GM12878 (cell line): ENCODE data around the gene ADK. TPM values are rescaled to one million over a fixed set of nuclear protein-coding genes. Genes with fewer than 3 reads are reported as not detected.
"Not testable (repeated sequence)": the region's sequence is repeated elsewhere in the genome, so short reads cannot be mapped to it uniquely, and the experiment has no call there.

ENCODE experiments used
- ATAC-seq: fragments of 200-7000 bp; cut with Tn5 transposase; 3 replicates; pipeline ENCODE4 v1.9.1; 2020; ENCODE audit warnings: mild to moderate bottlenecking, moderate library complexity
- BruUV-seq: library from RNA; stranded (reverse); fragments of 400-500 nt; replicated peaks from 2 replicates; lab custom pipeline; 2021; lab: Mats Ljungman, UMichigan
- CTCF ChIA-PET: fragments of 300-600 bp; sonication (Branson Sonifier 250); formaldehyde crosslinking; extraction: SDS; loops from one replicate; lab custom pipeline; 2021; ENCODE audit warnings: inconsistent platforms; lab: Yijun Ruan, JAX
- POLR2A ChIA-PET: fragments of 350-600 bp; formaldehyde crosslinking; extraction: SDS; loops from one replicate; lab custom pipeline; 2021; ENCODE audit warnings: inconsistent platforms; lab: Charles Lee
- RAD21 ChIA-PET: fragments of 300-600 bp; sonication (Branson Sonifier 250); formaldehyde crosslinking; loops from one replicate; lab custom pipeline; 2023; ENCODE audit warnings: antibody characterized with exemption; ENCODE audit not compliant: unreplicated experiment; lab: Charles Lee
- SMC1A ChIA-PET: fragments of 300-600 bp; sonication (Branson Sonifier 250); formaldehyde crosslinking; loops from one replicate; lab custom pipeline; 2023; ENCODE audit not compliant: unreplicated experiment, uncharacterized antibody; lab: Charles Lee
- DNase-seq: peaks from one replicate; pipeline ENCODE4 v3.0.0-alpha.2; 2011; ENCODE audit warnings: low read depth, low spot score
- FAIRE-seq: peaks from 3 replicates; lab custom pipeline; 2011; peaks lifted over from hg19 to GRCh38; lab: Jason Lieb, UNC
- H2AFZ ChIP-seq: 2 replicates; pipeline ENCODE4 v1.6.0; 2011; ENCODE audit warnings: low read depth, low read length, control low read depth; ENCODE audit not compliant: control insufficient read depth
- H3K27ac ChIP-seq: 2 replicates; pipeline ENCODE4 v1.5.1; 2011; ENCODE audit warnings: control low read depth; ENCODE audit not compliant: control insufficient read depth, insufficient read depth
- H3K27me3 ChIP-seq, 2 experiments: replicated peaks in 1 of 2; 2 replicates each; pipeline versions ENCODE4 v1.6.0 to v1.6.1; 2011; ENCODE audit warnings: low read length in 1 of 2; ENCODE audit not compliant: control insufficient read depth in 2 of 2, insufficient read depth in 2 of 2
- H3K36me3 ChIP-seq, 2 experiments: 2 replicates each; pipeline ENCODE4 v1.5.1; 2011; ENCODE audit warnings: low read length in 1 of 2; ENCODE audit not compliant: control insufficient read depth in 2 of 2, insufficient read depth in 2 of 2
- H3K4me1 ChIP-seq: 2 replicates; pipeline ENCODE4 v1.6.1; 2011; ENCODE audit warnings: mild to moderate bottlenecking, low read length, moderate library complexity, mixed read lengths; ENCODE audit not compliant: control insufficient read depth, insufficient read depth
- H3K4me2 ChIP-seq: 2 replicates; pipeline ENCODE4 v1.6.0; 2011; ENCODE audit warnings: control low read depth; ENCODE audit not compliant: control insufficient read depth, insufficient read depth
- H3K4me3 ChIP-seq: fragments of 200-600 bp; sonication (generic); 2 replicates; pipeline ENCODE4 v1.5.1; 2016
- H3K79me2 ChIP-seq: 2 replicates; pipeline ENCODE4 v1.6.0; 2011; ENCODE audit warnings: low read length; ENCODE audit not compliant: control insufficient read depth, insufficient read depth
- H3K9ac ChIP-seq: 2 replicates; pipeline ENCODE4 v1.8.0; 2011; ENCODE audit warnings: low read length, control low read depth, mixed read lengths; ENCODE audit not compliant: control insufficient read depth, insufficient read depth
- H3K9me3 ChIP-seq: replicated peaks from 3 replicates; pipeline ENCODE4 v1.5.1; 2011; ENCODE audit warnings: mild to moderate bottlenecking, low read length; ENCODE audit not compliant: control insufficient read depth, insufficient read depth
- H4K20me1 ChIP-seq: 2 replicates; pipeline ENCODE4 v1.6.0; 2011; ENCODE audit not compliant: control insufficient read depth, insufficient read depth
- CHD1 ChIP-seq: IDR thresholded peaks from 2 replicates; pipeline ENCODE4 v1.6.1; 2012; ENCODE audit warnings: low read depth, low read length, improper control_type of control experiment
- ETV6 ChIP-seq, 2 experiments: fragments of 450-650 bp in 1 of 2; IDR thresholded peaks in 1 of 2; conservative IDR thresholded peaks in 1 of 2; 2 replicates each; pipeline ENCODE4 v1.6.1; 2014; ENCODE audit warnings: antibody characterized with exemption in 1 of 2, borderline replicate concordance in 1 of 2, low read depth in 1 of 2, mild to moderate bottlenecking in 1 of 2, moderate library complexity in 1 of 2
- FOS ChIP-seq: IDR thresholded peaks from 3 replicates; pipeline ENCODE4 v1.6.1; 2011; ENCODE audit warnings: borderline replicate concordance; ENCODE audit not compliant: insufficient read length; ENCODE audit errors: extremely low read depth
- HDAC2 ChIP-seq: fragments of 200-600 bp; sonication (generic); IDR thresholded peaks from 2 replicates; pipeline ENCODE4 v1.6.1; 2017
- NRF1 ChIP-seq: conservative IDR thresholded peaks from 2 replicates; pipeline ENCODE4 v1.6.1; 2011; ENCODE audit warnings: mild to moderate bottlenecking, low read depth, low read length, improper control_type of control experiment
- SREBF1 ChIP-seq: IDR thresholded peaks from 2 replicates; pipeline ENCODE4 v1.6.1; 2012; ENCODE audit warnings: mild to moderate bottlenecking, low read length
- ZZZ3 ChIP-seq: IDR thresholded peaks from 2 replicates; pipeline ENCODE4 v1.6.1; 2011; ENCODE audit warnings: low read depth; ENCODE audit not compliant: control insufficient read depth, insufficient read length
- WGBS: methylation state at CpG from one replicate; pipeline ENCODE4 v1.1.6; 2016; ENCODE audit warnings: low lambda C conversion rate; ENCODE audit not compliant: insufficient replicate concordance, insufficient coverage; ENCODE audit errors: missing lambda C conversion rate; 5-methylcytosine and 5-hydroxymethylcytosine counted together
- in situ Hi-C: fragments of 300-500 bp; cut with MboI; formaldehyde crosslinking; loops from 9 replicates; pipeline ENCODE4 v1.14.3; 2018; ENCODE audit warnings: mixed read lengths
- intact Hi-C: fragments of 100-400 bp; cut with micrococcal nuclease; formaldehyde crosslinking; loops from one replicate; pipeline ENCODE4 v1.14.2; 2022; ENCODE audit not compliant: unreplicated experiment
- polyA plus RNA-seq, 11 experiments: library from polyadenylated mRNA; depleted of rRNA in 4 of 11; unstranded in 6 of 11; stranded (reverse) in 5 of 11; fragments of >200 nt; fragmentation: Nextera tagmentation in 4 of 11; fragmentation: Illumina TruSeq in 1 of 11; extraction: Ambion mirVana in 4 of 11; extraction: Trizol in 1 of 11; gene quantifications; 1 replicate in 1 of 11; 2 replicates in 10 of 11; pipeline versions ENCODE4 v1.2.1 to v1.2.3, GENCODE V29; 2011 to 2016; ENCODE audit warnings: inconsistent platforms in 2 of 11, missing spikeins in 2 of 11, low read depth in 1 of 11
- total RNA-seq, 4 experiments: library from RNA; depleted of rRNA in 3 of 4; stranded (reverse); fragments of >200 nt in 3 of 4; fragmentation: Illumina TruSeq in 1 of 4; extraction: Trizol in 1 of 4; gene quantifications; 2 replicates each; pipeline versions ENCODE4 v1.2.1 to v1.2.3, GENCODE V29; 2013 to 2021

ADK gene
- total and polyA plus RNA-seq, 10 of the 15 experiments (the other 5 are each of a cell fraction or from before 2014, with no cell fraction given): 42.0 to 151 (median 81.6) TPM

- TF ChIP-seq NRF1: no peak
- no peak for TF ChIP-seq HDAC2
- TF ChIP-seq SREBF1: no peak
- no peak for TF ChIP-seq CHD1
- TF ChIP-seq ZZZ3: no peak
- no peak for TF ChIP-seq FOS
- TF ChIP-seq ETV6 (conservative IDR thresholded peaks at IDR 0.05 in 1 of 2, IDR thresholded peaks at IDR 0.05 in 1 of 2; ENCODE audit: borderline replicate concordance in 1 of 2, low read depth in 1 of 2): no peak
Observed at GRCh38 chr10:74525885-74526284, 374.9 kb downstream of the ADK start (continued).

- in situ Hi-C loops, H3K27ac ChIP-seq, BruUV-seq, H3K9ac ChIP-seq, POLR2A ChIA-PET, H3K27me3 ChIP-seq, DNase-seq, H3K4me3 ChIP-seq, H3K36me3 ChIP-seq, H4K20me1 ChIP-seq, RAD21 ChIA-PET, ATAC-seq, H3K4me1 ChIP-seq, H2AFZ ChIP-seq, intact Hi-C loops, FAIRE-seq, H3K4me2 ChIP-seq, SMC1A ChIA-PET, H3K79me2 ChIP-seq, H3K9me3 ChIP-seq: not testable (repeated sequence)
- WGBS: 66% methylated on average over 5 of the region's 5 CpGs
- CTCF ChIA-PET: interaction anchor here (0.9 kb wide), 1 partner anchor 10 kb away, joined by 3 read pairs; no protein-coding TSS in a partner anchor
Observed at GRCh38 chr10:74527611-74528010, 376.6 kb downstream of the ADK start.
